Left lung (tissue), 10 donors: ENCODE data around the gene PMEPA1. TPM values are rescaled to one million over a fixed set of nuclear protein-coding genes. Genes with fewer than 3 reads are reported as not detected.

Experiments
- ATAC-seq: fragments of 200-7000 bp; cut with Tn5 transposase; one replicate; pipeline ENCODE4 v1.9.1; 2020; ENCODE audit warnings: moderate library complexity
- DNase-seq, 4 donors: peaks; one replicate each; pipeline ENCODE4 v3.0.0-alpha.2; 2013 to 2020
- H3K27ac ChIP-seq, 2 donors: fragments of 200-600 bp; sonication (generic) in 1 of 2; one replicate each; pipeline versions ENCODE4 v1.5.0 to v1.8.0; 2020 to 2021
- H3K27me3 ChIP-seq, 2 donors: fragments of 200-600 bp; sonication (generic) in 1 of 2; one replicate each; pipeline versions ENCODE4 v1.5.0 to v1.8.0; 2020 to 2021
- H3K36me3 ChIP-seq, 2 donors: fragments of 200-600 bp; sonication (generic) in 1 of 2; one replicate each; pipeline versions ENCODE4 v1.5.0 to v1.8.0; 2020 to 2021
- H3K4me1 ChIP-seq, 2 donors: fragments of 200-600 bp; one replicate each; pipeline ENCODE4 v1.8.0; 2021
- H3K4me3 ChIP-seq, 2 donors: fragments of 200-600 bp; sonication (generic) in 1 of 2; one replicate each; pipeline versions ENCODE4 v1.5.0 to v1.8.0; 2020 to 2021; ENCODE audit warnings: mild to moderate bottlenecking in 1 of 2
- H3K9me3 ChIP-seq, 2 donors: fragments of 200-600 bp; sonication (generic) in 1 of 2; one replicate each; pipeline versions ENCODE4 v1.5.0 to v1.8.0; 2020 to 2021
- CTCF ChIP-seq, 2 donors: fragments of 200-600 bp; sonication (generic) in 1 of 2; IDR thresholded peaks; one replicate each; pipeline versions ENCODE4 v1.5.0 to v1.8.0; 2021; ENCODE audit warnings: antibody characterized with exemption in 2 of 2
- intact Hi-C, 2 donors: fragments of 100-400 bp; cut with DNase I; formaldehyde crosslinking; loops; one replicate each; pipeline versions ENCODE4 v1.11.2 to v1.14.2; 2022
- polyA plus RNA-seq, 6 donors: library from polyadenylated mRNA; unstranded; fragments of 120-200 nt; gene quantifications; one replicate each; pipeline ENCODE4 v1.2.1, GENCODE V29; 2013; ENCODE audit not compliant: insufficient read length in 6 of 6
- total RNA-seq, 2 donors: library from RNA; stranded (reverse); fragmentation: NEBNext Ultra II Directional; extraction: Animal tissue kit (Norgen Biotek cat#: 25700); gene quantifications; one replicate each; pipeline ENCODE4 v1.2.1, GENCODE V29; 2021
- donor health status: DM: no; HTN: yes; CAD: no.
- donor health status: DM: no; HTN: no; CAD: no.

PMEPA1 gene
- total and polyA plus RNA-seq, 8 donors: 19.4 to 109 (median 26.2) TPM

- Histone ChIP-seq H3K4me3 (no peak overlapping the region), H3K9me3 (no peaks in the 10 kb centered on the region), H3K27ac (no peak overlapping the region), H3K4me1 (no peaks in the 10 kb centered on the region), H3K36me3 (no peaks in the 10 kb centered on the region), H3K27me3 (no peaks in the 10 kb centered on the region)
- no peak for DNase-seq
- intact Hi-C loops: no loop called here
- TF ChIP-seq CTCF (IDR thresholded peaks at IDR 0.05): no peak
- ATAC-seq: no peak
Measured at GRCh38 chr20:57728762-57729161, 18.9 kb upstream of the PMEPA1 start.

GRCh38 chr20:57727863-57728262, 18.0 kb upstream of the PMEPA1 start:
- H3K36me3 ChIP-seq: no peaks in the 10 kb centered on the region
- no peak for TF ChIP-seq CTCF (IDR thresholded peaks at IDR 0.05)
- intact Hi-C loops: no loop called here
- no peaks in the 10 kb centered on the region for H3K4me1 ChIP-seq
- H3K4me3 ChIP-seq: no peak overlapping the region
- DNase-seq (no peak), ATAC-seq (no peak)
- no peaks in the 10 kb centered on the region for H3K9me3 ChIP-seq
- no peak overlapping the region for H3K27ac ChIP-seq
- H3K27me3 ChIP-seq: no peaks in the 10 kb centered on the region

- no peak overlapping the region for H3K4me3 ChIP-seq
- no peak for ATAC-seq
- intact Hi-C loops: no loop called here
- no peaks in the 10 kb centered on the region for H3K36me3 ChIP-seq
- H3K9me3 ChIP-seq: no peaks in the 10 kb centered on the region
- H3K27ac ChIP-seq: no peak overlapping the region
- no peak for TF ChIP-seq CTCF (IDR thresholded peaks at IDR 0.05)
- DNase-seq: peak in 1 of 4 donors; percentile 83
- no peaks in the 10 kb centered on the region for H3K27me3 ChIP-seq
- no peaks in the 10 kb centered on the region for H3K4me1 ChIP-seq
Measured at GRCh38 chr20:57725636-57726035, 15.8 kb upstream of the PMEPA1 start.

- intact Hi-C loops: no loop called here
- ATAC-seq: no peak
- Histone ChIP-seq H3K36me3 (no peaks in the 10 kb centered on the region), H3K4me3 (no peak overlapping the region), H3K27me3 (no peaks in the 10 kb centered on the region), H3K9me3 (no peaks in the 10 kb centered on the region), H3K27ac (no peak overlapping the region), H3K4me1 (no peaks in the 10 kb centered on the region)
- DNase-seq: no peak
- TF ChIP-seq CTCF (IDR thresholded peaks at IDR 0.05): no peak
Measured at GRCh38 chr20:57724610-57725405, 15.0 kb upstream of the PMEPA1 start.

GRCh38 chr20:57723816-57724215, 14.0 kb upstream of the PMEPA1 start:
- intact Hi-C loops: no loop called here
- ATAC-seq: no peak
- DNase-seq: no peak
- Histone ChIP-seq H3K4me3 (no peak overlapping the region), H3K27me3 (peaks cover 0 to 3% of the 10 kb centered on the region in 2 donors), H3K4me1 (peaks cover 3 to 4% of the 10 kb centered on the region in 2 donors), H3K27ac (no peak overlapping the region), H3K36me3 (no peaks in the 10 kb centered on the region), H3K9me3 (no peaks in the 10 kb centered on the region)
- TF ChIP-seq CTCF (IDR thresholded peaks at IDR 0.05): no peak
